ELR (cell line): ENCODE results near the gene PCDH15.

Experiments used
- DNase-seq: peaks from one replicate; pipeline ENCODE4 v3.0.0-alpha.2; 2015; ENCODE audit warnings: low read depth

The PCDH15 gene

DNA sequence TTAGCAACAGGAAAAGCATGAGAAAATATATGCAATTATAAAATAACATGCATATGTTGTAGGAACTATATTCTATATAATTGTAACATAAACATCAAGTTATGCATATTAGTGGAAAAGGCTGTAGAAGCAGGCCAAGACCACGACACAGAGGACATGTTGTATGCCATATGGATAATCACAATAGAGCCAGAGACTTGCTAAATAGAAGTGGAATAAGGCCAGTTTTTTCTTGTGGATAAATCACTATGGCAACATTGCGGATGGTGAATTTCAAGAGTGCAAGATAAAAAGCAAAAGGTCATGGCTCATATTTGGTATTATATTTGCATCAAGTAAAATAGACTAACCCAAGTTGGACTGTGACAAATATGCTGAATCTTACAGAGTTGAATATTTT lies 93.0 kb downstream of the PCDH15 start:
- no peak for DNase-seq

DNA sequence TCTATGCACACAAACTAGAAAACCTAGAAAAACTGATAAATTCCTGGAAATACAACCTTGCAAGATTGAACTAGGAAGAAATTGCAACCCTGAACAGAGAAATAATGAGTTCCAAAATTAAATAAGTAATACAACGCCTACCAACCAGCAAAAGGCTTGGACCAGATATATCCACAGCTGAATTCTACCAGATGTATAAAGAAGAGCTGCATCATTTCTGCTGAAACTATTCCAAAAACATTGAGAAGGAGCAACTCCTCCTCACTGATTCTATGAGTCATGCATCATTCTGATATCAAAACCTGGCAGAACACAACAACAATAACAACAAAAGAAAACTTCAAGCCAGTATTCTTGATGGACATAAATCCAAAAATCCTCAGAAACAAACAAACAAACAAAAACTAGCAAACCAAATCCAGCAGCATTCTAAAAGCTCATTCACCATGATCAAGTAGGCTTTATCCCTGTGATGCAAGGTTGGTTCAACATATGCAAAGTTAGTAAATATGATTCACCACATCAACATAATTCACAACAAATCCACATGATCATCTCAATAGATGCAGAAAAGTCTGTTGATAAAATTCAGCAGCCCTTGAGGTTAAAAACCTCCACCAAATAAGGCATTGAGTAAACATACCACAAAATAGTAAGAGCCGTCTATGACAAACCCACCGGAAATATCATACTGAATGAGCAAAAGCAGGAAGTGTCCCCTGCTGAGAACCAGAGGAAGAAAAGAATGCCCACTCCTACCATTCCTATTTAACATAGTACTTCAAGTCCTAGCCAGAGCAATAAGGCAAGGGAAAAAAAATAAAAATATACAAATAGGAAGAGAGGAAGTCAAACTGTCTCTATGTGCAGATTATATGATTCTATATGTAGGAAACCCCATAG lies 98.2 kb downstream of the PCDH15 start:
- DNase-seq: no peak

DNA sequence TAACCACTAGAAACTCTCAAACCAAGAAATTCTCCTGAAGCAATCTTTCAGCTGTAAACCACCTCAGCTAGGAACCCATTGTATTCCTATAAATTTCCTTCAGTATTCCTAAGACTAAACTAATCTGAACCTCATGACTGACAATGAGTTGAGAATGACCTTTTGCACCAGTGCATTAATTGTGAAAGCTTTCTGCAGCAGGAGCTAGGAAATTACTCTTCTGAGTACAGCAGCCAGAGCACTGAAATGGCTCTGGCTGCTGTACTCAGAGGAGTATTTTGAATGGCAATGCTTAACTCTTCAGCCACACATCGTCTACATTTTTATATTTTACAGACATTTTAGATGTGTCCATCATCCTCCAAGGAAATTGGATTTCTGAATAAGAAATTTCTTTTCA lies 109.7 kb downstream of the PCDH15 start:
- no peak for DNase-seq

DNA sequence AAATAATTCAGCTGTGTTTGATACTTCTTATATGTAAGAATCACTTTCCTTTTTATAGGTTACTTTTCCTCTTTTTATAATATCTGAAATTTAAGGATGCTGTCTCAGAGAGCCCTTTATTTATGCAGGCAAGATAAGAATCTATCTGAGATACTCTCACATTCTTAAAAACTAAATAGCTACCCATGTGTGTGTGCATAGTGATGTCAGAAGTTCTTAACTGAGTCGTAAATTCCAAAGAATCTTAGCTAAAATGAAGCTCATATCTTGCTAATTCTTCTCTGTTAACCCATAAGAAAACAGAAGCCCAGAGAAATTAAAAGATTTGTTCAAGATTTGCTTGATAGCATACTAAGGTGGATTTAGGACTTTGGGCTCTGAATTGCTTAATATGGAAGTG lies 118.5 kb downstream of the PCDH15 start:
- DNase-seq: no peak

DNA sequence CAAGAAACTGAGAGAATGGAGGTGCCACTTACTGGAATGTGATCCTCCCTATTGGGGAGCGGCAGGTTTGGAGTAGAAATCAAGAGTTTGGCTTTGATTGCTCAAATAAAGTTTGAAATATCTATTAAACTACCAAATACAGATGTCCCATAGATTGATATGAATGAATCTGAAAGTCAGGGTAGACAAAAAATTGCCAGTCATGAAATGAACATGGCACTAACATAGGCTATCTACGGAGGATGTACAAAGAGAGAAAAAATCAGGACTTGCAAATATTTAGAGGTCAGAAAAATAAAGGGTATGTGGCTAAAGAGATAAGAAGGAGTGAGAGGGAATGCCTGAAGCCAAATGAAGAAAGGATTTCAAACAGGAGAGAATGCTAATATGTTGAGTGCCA lies 119.9 kb downstream of the PCDH15 start:
- DNase-seq: no peak

DNA sequence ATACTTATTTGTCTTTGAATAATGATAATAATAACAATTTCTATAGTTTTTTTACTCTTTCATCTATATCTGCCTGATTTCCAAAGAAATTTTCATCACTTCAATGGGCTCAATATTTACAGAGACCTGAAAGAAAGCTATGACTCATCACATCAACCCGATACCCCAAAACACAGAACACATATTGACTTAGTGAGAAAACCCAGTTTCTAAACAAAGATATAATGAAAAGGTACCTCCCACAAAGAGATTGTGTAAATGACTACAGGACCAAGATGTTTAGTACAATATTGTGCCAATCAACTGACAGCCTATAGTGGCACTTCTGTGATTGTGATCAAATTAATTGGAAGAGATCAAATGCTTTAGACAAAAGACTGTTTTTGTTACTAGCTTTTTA lies 133.9 kb downstream of the PCDH15 start:
- DNase-seq: no peak

DNA sequence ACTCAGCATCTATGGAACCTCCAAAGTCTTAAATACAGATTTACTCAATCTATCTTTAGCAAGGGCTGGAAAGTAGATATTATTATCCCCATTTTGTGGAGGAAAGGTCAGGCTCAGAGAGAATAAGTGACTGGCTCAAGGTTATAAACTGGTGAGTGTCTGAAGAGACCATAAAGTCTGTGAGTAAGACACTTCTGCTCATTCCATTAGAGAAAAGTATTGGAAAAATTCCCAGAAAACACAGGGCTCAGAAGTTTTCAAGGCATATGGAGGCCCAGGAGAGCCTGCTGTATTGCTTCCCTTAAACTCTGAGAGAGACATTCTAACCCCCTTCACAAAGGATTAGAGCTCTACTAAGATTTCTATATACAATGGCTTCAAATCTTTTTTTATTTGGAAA lies 134.8 kb downstream of the PCDH15 start:
- no peak for DNase-seq

DNA sequence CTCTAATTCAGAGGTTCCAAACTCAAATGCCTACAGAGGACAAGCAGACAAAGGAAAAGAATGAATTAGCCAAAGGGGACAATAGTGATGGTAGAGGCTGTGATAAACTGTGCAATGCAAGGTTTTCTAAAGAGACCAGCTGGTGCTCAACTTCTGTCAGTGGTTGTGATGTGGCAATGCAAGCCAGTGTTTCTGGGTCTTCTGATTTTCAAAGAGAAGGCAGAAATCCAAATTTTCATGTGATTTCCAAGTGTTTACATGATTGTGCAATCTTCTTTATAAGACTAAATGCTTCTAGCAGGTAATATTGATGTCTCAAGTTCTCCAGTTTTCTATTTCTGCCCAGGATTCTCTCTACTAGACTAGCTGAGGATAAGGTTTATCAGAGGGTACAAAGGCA lies 135.9 kb downstream of the PCDH15 start:
- DNase-seq: no peak

DNA sequence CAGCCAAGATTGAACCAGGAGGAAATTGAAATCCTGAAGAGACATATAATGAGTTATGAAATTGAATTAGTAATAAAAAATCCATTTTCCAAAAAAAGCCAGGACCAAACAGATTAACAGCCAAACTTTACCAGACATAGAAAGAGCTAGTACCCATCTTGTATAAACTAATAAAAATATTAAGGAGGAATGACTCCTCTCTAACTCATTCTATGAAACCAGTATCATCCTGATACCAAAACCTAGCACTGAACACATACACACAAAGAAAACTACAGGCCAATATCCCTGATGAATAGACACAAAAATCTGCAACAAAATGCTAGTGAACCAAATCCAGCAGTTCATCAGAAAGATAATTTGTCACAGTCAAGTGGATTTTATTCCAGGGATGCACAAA lies 140.6 kb downstream of the PCDH15 start:
- DNase-seq: no peak

DNA sequence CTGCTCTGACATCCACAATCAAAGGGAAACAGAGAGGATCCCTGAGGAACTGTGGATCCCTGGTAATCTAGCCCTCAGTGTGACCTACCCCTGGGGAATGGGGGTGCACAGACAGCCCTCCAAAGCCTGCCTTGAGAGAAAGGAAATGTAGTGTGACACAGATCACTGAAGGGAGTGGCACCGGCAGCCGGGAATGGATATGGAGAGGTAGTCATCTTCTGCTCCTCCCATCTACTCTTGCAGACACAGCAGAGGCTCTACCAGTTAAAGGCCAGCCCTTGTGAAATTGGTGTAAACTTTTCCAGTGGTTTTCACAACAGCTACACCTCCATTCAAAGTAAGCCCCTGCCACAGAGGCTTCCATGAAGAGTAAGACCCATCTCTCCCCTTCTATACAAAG lies 144.4 kb downstream of the PCDH15 start:
- DNase-seq: no peak

DNA sequence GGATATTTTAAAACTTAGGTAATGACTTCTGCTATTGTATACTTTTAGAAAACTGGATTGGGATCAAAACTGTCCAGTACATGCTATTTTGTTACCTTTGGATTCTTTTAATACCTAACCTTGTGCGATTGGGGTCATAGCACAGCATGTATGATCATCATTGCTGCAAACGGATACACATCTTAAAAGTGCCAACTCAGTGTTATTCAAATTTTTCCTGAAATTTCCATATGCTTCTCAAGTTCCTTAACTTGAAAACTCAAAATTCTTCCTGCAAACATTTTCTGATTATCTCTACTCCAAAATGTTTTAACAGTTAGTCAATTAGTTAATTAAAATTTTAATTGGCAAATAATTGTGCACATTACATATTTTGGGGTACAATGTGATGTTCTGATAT lies 147.5 kb downstream of the PCDH15 start:
- DNase-seq: no peak

DNA sequence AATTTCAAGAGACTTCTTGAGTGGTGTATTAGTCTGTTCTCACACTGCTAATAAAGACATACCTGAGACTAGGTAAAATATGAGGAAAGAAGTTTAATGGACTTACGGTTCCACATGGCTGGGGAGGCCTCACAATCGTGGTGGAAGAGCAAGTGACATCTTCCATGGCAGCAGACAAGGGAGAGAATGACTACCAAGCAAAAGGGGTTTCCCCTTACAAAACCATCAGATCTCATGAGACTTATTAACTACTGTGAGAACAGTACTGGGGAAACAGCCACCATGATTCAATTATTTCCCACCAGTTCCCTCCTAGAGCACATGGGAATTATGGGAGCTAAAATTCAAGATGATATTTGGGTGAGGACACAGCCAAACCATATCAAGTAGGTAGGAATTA lies 150.5 kb downstream of the PCDH15 start:
- DNase-seq: no peak

DNA sequence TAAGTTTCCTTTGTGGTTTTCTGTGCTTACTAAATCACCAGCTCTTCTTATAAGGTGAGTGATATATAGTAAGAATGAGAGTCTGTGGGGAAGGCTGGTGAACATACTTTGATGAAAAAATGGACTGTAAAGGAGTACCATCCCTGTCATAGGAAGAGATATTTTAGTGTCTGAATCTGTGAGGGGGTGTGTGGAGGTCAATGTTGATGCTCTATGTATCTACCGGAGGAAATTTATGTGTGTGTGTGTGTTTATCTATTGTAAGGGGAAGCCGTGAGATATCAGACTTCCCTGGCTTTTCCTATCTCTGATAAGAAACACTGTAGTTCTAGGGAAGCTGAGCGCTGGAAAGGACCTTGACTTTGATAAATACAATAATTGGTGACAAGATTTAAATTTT lies 179.0 kb downstream of the PCDH15 start:
- DNase-seq: no peak

DNA sequence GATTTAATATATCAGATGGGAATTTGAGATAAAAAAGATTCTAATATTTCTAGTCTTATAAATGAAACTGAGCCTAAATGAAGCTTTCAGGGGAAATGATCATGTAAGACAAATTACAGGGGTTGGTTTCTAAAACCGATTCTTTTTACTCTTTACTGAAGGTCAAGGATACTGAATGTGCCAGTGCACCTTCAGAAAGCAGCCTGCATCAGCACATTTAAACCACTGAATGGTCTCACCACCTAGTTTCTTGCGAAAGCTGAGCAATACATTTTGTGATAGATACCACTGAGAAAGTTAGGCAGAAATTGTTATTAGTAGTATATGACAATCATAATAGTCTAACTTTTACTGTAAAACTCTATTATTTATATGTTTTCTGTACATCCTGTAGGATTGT lies 180.7 kb downstream of the PCDH15 start:
- DNase-seq: no peak

DNA sequence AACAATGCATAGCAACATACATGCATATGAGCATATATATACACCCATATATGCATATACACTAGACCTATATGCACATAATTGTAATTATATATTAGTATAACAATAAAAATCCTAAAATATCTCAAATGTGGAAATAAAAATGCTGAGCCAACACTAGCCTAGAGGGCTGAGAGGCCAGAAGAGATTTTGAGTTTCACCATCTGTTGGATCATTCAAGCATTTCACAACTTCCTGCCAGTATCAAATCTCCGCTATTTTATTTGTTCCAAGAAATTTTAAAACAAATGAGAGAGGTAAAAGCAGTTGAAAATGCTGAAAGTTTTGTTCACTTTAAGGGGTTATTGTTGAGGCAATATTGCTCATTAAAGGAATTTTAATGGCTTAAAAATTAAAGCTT lies 187.0 kb downstream of the PCDH15 start:
- no peak for DNase-seq

DNA sequence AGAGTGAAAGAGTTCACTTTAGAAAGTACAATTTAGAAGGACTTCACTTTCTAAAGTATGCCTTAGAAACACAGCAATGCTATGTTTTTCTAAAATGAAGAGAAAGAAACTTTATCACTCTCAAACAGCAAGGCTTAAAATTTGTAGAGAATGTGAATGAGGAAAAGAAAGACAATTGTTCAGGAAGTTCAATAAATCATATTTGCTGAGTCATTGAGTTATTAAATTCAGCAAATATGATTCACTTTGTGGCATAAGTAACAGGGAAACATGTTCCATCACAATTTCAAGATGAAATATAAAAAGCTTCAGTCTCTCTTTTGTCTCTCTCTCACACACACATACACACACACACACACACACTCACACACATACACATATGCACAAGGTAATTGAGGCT lies 187.9 kb downstream of the PCDH15 start:
- DNase-seq: no peak

DNA sequence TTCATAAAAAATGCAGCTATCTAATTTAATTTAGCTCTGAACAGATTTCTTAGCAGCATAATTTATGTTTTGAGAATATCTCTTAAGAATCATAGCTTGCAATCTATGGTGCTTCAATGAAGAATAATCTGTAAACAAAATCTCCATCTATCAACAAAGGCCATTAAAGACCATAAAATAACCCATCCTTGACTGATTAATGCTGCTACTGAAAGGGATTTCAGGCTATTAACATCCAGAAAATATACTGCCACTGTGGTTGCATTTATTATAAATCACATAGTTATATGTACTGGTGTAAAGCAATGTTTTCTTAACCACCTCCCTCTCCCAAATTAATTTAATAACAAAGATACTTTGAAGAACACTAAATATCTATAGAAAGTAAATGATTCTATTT lies 191.6 kb downstream of the PCDH15 start:
- DNase-seq: no peak

DNA sequence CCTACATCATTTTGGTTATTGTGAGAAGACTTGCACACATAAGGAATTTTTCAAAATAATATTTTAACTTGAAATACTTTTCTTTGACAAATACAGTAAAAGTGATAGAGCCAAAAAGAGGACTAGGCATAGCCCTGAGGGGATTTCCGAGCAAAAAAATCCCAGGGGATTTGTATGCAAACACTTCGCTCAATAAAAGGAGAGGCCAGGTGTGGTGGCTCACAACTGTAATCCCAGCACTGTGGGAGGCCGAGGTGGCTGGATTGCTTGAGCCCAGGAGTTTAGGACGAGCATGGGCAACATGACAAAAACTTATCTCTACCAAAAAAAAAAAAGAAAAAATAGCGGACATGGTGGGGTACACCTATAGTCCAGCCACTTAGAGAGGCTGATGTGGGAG lies 193.0 kb downstream of the PCDH15 start:
- no peak for DNase-seq

DNA sequence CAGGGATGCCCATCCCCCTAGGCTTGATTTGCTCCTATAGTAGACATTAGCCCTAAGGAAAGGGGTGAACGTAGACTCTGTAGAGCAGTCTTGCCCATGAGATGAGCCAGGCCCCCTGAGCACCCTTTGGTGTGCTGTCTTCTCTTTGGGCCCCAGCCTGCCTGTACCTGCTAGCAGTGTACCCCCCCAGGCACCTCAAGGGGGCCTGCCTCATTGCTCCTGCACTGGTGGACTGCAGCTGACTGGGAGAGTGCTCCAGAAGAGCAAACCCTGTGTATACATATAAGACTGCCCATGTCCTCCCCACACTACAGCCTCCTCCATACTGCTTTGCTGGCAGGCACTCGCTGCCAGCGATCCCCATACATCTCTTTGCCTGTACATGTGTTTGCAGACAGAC lies 206.7 kb downstream of the PCDH15 start:
- no peak for DNase-seq

DNA sequence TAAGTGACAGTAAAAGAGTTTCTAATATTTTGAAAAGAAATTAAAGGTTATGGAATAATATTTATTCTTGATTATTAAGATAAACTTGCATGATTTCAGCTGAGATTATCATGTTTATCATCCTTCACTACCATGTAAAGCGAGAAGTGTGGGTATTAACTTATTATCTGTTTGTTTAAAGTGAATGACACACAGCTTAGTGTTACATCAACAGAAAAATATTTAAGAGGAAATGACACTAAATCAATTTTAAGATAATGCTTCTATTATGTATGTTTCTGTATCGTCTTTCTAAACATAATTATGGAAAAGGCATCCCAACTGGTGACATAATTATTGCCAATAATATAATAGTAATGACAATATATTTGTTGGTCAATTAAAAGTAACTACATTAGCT lies 213.1 kb downstream of the PCDH15 start:
- no peak for DNase-seq

DNA sequence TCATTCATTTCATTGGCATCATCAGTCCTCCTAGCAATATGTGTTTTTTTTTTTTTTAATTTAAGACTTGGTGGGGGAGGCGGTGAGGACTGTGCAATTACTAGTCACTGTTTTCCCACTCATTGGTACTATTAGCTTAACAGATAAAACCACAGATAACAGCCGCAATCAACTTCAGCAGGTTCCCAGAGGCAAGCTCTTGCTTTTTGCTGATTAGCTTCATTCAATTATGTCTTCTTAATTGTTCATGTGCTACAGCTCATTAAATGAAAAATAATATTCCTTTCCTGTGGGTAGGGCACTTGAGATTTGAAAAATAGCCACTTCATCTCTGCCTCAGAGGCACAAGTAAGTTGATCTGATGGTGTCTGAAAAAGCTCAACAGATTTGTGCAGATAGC lies 215.5 kb downstream of the PCDH15 start:
- DNase-seq: no peak

DNA sequence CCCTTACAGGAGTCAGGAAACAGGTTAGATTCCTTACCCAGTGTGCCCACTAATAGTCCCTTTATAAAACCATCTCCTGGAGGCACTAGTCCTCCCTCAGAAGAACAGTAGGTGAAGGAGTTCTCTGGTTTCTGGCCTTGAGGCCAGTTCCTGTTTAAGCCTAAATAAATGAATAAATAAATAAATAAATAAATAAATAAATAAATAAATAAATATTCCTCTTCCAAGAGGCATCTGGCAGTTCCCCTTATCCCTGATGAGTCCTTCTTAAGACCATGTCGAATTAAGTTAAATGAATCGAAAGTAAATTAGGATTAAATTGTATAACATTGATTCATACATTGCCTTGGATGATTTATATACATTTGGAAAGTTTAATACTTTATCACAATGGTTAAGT lies 223.3 kb downstream of the PCDH15 start:
- no peak for DNase-seq

DNA sequence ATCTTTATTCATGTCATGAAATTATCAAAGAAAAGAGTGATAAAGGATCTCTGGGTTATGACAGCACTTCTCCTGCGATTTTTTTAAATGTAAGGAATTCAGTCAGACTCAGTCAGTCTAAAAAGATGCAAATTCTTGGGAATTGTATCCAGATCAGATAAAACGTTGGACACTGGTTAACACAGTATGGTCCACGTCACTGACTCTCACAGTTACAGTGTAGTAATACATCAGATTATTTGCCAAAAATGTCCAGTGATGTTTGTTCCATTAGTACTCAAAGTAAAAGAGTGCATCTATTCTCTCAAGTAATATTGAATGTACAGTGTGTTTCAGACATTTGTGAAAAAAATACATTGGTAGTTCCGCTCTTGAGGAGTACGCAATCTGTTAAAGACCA lies 224.5 kb downstream of the PCDH15 start:
- DNase-seq: no peak

DNA sequence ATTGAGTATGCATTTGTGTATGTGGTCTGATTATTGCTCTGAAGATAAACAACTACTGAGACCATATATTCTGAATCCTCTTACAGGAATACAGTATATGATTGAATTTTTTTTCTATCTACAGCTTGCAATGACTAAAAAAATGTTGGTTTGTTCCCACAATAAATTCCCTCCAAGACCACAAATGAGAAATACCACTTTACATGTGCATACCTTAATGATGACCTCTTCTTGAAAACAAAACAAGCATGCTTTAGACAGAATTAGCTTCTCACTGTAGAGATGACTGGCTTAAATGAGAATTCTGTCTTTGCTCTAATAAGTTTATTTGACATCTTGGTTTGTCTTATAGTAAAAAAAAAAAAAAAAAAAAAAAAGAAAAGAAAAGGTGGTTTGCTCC lies 241.5 kb downstream of the PCDH15 start:
- peak; percentile 1 for DNase-seq
